Karpas-422 (cell line): Measurements from ENCODE around the gene SHH. TPM values are rescaled to one million over a fixed set of nuclear protein-coding genes. Genes with fewer than 3 reads are reported as not detected.

ENCODE experiments used
- DNase-seq: peaks from one replicate; pipeline ENCODE4 v3.0.0-alpha.2; 2015
- H2AFZ ChIP-seq: fragments of 200-600 bp; sonication (generic); 2 replicates; pipeline ENCODE4 v1.6.1; 2014; ENCODE audit warnings: antibody characterized with exemption, low read length, mixed read lengths
- H3K27ac ChIP-seq: fragments of 200-600 bp; sonication (generic); 2 replicates; pipeline ENCODE4 v1.5.1; 2014; ENCODE audit warnings: mild to moderate bottlenecking, low read length, moderate library complexity
- H3K27me3 ChIP-seq: fragments of 200-600 bp; sonication (generic); 2 replicates; pipeline ENCODE4 v1.6.1; 2014; ENCODE audit warnings: low read length, mixed read lengths
- H3K36me3 ChIP-seq: fragments of 200-600 bp; sonication (generic); 2 replicates; pipeline ENCODE4 v1.6.1; 2014; ENCODE audit warnings: low read length, mixed read lengths; ENCODE audit not compliant: insufficient read depth
- H3K4me1 ChIP-seq: fragments of 200-600 bp; sonication (generic); 2 replicates; pipeline ENCODE4 v1.6.1; 2014; ENCODE audit warnings: mild to moderate bottlenecking, low read length, mixed read lengths
- H3K4me2 ChIP-seq: fragments of 200-600 bp; sonication (generic); 2 replicates; pipeline ENCODE4 v1.6.1; 2014; ENCODE audit warnings: low read length, low read depth, mild to moderate bottlenecking; ENCODE audit not compliant: poor library complexity, severe bottlenecking
- H3K4me3 ChIP-seq: fragments of 200-600 bp; sonication (generic); 2 replicates; pipeline ENCODE4 v1.5.1; 2014; ENCODE audit warnings: mild to moderate bottlenecking, antibody characterized with exemption, low read length, mixed read lengths
- H3K79me2 ChIP-seq: fragments of 200-600 bp; sonication (generic); 2 replicates; pipeline ENCODE4 v1.6.1; 2014; ENCODE audit warnings: mild to moderate bottlenecking, low read length, mixed read lengths
- H3K9ac ChIP-seq: fragments of 200-600 bp; sonication (generic); 2 replicates; pipeline ENCODE4 v1.6.0; 2014; ENCODE audit warnings: low read length
- H3K9me2 ChIP-seq: fragments of 200-600 bp; sonication (generic), shearing (Covaris generic); replicated peaks from 2 replicates; pipeline ENCODE4 v1.6.0; 2014; ENCODE audit warnings: mild to moderate bottlenecking, low read length, moderate library complexity; ENCODE audit not compliant: insufficient read depth
- H3K9me3 ChIP-seq: fragments of 300-700, 200-600 bp; sonication (generic); 2 replicates; pipeline ENCODE4 v1.6.1; 2014; ENCODE audit warnings: low read length, mixed read lengths
- H4K20me1 ChIP-seq: fragments of 200-600 bp; sonication (generic); 2 replicates; pipeline ENCODE4 v1.6.1; 2014; ENCODE audit warnings: mild to moderate bottlenecking, antibody characterized with exemption, low read length, low read depth; ENCODE audit not compliant: insufficient read depth
- total RNA-seq: library from RNA; depleted of rRNA; stranded (reverse); fragments of >200 nt; shearing (Covaris generic); gene quantifications from 2 replicates; pipeline ENCODE4 v1.2.3, GENCODE V29; 2014; ENCODE audit warnings: low replicate concordance

SHH gene
- total RNA-seq, 1 experiment from 2014 or later = not detected

DNA sequence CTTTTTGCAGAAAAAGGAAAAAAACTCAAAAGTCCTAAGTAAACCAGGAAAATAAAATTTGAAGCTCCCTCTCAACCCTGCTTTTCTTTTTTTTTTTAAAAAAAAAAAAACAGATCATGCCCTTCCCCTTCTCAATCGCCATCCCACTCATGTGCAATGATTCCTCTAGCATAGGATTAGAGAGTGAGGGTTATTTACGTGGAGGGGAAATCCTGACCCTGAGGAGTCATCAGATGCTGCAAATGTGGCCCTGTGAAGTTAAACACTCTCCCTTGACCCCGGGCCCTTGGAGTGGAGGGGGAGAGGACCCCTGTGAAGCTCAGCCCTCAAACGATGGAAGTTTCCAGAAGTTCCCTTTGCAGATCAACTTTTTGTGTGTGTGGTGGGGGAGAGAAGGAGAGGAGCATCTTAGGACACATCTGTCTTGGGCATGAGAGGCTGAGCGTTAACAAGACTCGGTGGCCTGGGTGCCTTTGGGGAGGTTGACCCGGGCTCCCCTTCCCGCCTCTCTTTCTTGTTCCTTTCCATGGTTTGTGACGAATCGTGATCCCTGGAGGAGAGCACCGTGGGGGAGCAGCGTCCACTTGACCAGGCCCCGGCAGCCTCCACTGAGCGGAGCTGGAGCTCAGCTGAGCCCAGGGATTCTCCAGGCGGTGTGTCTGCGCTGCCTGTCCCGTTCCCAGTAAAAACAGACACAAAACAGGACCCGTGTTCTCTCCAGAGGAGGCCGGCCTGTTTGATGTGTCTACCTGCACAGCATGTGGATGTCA, 1.5 kb upstream of the SHH start:
- H3K36me3 ChIP-seq = no peaks in the 10 kb centered on the region
- H3K4me3 ChIP-seq = no peak overlapping the region
- DNase-seq = no peak
- H3K9me3 ChIP-seq = no peaks in the 10 kb centered on the region
- H3K4me2 ChIP-seq = no peak overlapping the region
- H3K27me3 ChIP-seq = no peaks in the 10 kb centered on the region
- H2AFZ ChIP-seq = no peak overlapping the region
- H3K79me2 ChIP-seq = no peaks in the 10 kb centered on the region
- H3K27ac ChIP-seq = no peak overlapping the region
- no peak overlapping the region for H3K9ac ChIP-seq
- no peaks in the 10 kb centered on the region for H3K4me1 ChIP-seq
- no peaks in the 10 kb centered on the region for H4K20me1 ChIP-seq
- no peaks in the 10 kb centered on the region for H3K9me2 ChIP-seq

- Histone ChIP-seq H3K4me3 (no peak overlapping the region), H3K4me1 (no peaks in the 10 kb centered on the region), H3K27me3 (no peaks in the 10 kb centered on the region), H3K9ac (no peak overlapping the region), H3K79me2 (no peaks in the 10 kb centered on the region), H3K4me2 (no peak overlapping the region), H3K27ac (no peak overlapping the region), H3K9me2 (no peaks in the 10 kb centered on the region), H3K36me3 (no peaks in the 10 kb centered on the region), H2AFZ (no peak overlapping the region), H4K20me1 (no peaks in the 10 kb centered on the region), H3K9me3 (no peaks in the 10 kb centered on the region)
- no peak for DNase-seq
Measured at GRCh38 chr7:155813125-155813524, 862 bp upstream of the SHH start.

DNA sequence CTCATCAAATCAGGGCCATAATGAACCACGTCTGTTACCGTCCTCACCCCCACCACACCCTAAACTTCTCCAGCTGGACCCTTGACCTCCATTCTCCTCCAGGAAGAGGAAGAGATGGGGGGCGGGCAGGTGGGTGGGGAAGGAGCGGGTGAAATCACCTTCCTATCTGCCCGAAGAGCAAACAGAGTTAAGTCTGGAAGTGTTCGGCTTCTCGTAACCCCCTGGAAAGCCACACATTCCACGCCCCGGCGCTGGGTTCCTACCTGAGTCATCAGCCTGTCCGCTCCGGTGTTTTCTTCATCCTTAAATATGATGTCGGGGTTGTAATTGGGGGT, 736 bp downstream of the SHH start:
- Histone ChIP-seq H3K4me1 (no peaks in the 10 kb centered on the region), H3K9ac (no peak overlapping the region), H3K9me2 (no peaks in the 10 kb centered on the region), H3K36me3 (no peaks in the 10 kb centered on the region), H3K79me2 (no peaks in the 10 kb centered on the region), H4K20me1 (no peaks in the 10 kb centered on the region), H3K27me3 (no peaks in the 10 kb centered on the region), H3K9me3 (no peaks in the 10 kb centered on the region), H3K4me3 (no peak overlapping the region), H3K4me2 (no peak overlapping the region), H2AFZ (no peak overlapping the region), H3K27ac (no peak overlapping the region)
- DNase-seq = no peak

DNA sequence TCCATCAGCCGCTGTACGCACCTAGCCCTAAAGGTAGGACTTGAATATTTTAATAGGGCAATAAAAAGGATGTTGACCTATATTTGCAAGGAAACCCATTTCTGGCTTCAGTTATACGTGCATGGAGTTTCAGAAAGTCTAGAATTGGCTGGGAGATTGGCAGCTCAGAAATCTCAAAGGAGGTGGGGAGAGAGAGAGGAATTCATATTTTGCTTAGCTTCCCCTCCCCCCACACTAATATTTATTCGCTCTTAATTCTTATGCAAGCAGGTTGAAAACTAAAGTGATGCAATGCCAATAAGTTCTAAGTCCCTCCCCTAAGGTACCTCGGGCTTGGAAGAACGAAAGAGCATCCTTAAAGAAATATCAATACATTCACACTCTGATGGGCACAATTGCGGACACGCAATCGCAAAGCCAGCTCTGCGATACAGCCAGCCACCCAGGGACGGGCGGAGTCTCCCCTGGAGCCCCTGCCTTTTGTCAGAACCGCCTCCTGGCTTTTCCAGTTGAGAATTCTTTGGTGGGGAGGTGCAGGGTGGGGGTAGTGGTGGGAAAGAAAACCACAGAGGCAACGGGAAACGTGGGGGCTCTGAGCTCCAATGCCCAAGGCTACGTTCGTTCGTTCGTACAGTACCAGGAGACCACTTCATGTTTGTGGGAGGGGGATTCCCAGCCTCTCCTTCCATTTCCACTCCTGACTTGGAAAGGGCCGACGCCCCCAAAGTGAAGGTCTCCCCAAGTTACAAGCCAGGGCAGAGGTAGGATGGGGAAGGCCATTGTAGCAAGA, 1.3 kb downstream of the SHH start:
- Histone ChIP-seq H3K4me3 (no peak overlapping the region), H3K79me2 (no peaks in the 10 kb centered on the region), H3K36me3 (no peaks in the 10 kb centered on the region), H2AFZ (no peak overlapping the region), H3K9me2 (no peaks in the 10 kb centered on the region), H4K20me1 (no peaks in the 10 kb centered on the region), H3K9me3 (no peaks in the 10 kb centered on the region), H3K27ac (no peak overlapping the region), H3K9ac (no peak overlapping the region), H3K4me1 (no peaks in the 10 kb centered on the region), H3K4me2 (no peak overlapping the region), H3K27me3 (no peaks in the 10 kb centered on the region)
- DNase-seq = no peak

GRCh38 chr7:155809947-155810769, 2.1 kb downstream of the SHH start:
- Histone ChIP-seq H3K9ac (no peak overlapping the region), H3K27me3 (no peaks in the 10 kb centered on the region), H3K9me3 (no peaks in the 10 kb centered on the region), H3K79me2 (no peaks in the 10 kb centered on the region), H3K4me3 (no peak overlapping the region), H3K4me1 (no peaks in the 10 kb centered on the region), H3K27ac (no peak overlapping the region), H3K9me2 (no peaks in the 10 kb centered on the region), H2AFZ (no peak overlapping the region), H3K4me2 (no peak overlapping the region), H3K36me3 (no peaks in the 10 kb centered on the region), H4K20me1 (no peaks in the 10 kb centered on the region)
- no peak for DNase-seq

DNA sequence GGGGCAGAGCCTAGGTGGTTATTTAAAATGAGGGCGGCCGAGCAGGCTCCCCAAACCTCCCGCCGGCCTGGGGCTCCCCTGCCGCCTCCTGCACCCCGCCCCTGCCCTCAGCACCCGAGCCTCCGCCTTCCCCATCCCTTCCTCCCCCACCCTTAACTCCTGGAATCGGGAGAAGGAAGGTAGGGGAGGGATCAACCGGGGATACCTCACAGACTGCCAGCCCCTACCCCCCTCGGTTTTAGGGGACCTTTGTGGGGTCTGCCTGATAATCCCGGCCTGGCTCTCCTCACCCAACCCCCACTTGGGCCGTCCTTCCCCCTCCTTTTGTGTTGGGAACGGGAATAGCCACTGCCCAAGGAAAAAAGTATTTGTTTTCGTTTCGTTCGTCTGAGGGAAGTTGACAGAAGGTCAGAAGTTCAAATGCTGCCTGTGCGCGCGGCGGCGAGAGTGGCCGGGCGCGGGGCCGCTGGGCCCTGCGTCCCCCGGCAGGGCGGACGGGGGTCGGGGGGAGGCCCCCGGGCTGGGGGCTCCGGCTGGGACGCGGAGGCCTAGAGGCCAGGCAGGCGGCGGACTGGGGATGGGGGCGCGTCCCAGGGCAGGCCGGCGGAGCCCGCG, 2.8 kb downstream of the SHH start:
- no peak overlapping the region for H3K27ac ChIP-seq
- DNase-seq = no peak
- no peaks in the 10 kb centered on the region for H4K20me1 ChIP-seq
- H2AFZ ChIP-seq = no peak overlapping the region
- no peaks in the 10 kb centered on the region for H3K4me1 ChIP-seq
- no peaks in the 10 kb centered on the region for H3K36me3 ChIP-seq
- H3K9me3 ChIP-seq = no peaks in the 10 kb centered on the region
- no peaks in the 10 kb centered on the region for H3K9me2 ChIP-seq
- no peaks in the 10 kb centered on the region for H3K79me2 ChIP-seq
- H3K9ac ChIP-seq = no peak overlapping the region
- no peak overlapping the region for H3K4me3 ChIP-seq
- no peak overlapping the region for H3K4me2 ChIP-seq
- no peaks in the 10 kb centered on the region for H3K27me3 ChIP-seq

DNA sequence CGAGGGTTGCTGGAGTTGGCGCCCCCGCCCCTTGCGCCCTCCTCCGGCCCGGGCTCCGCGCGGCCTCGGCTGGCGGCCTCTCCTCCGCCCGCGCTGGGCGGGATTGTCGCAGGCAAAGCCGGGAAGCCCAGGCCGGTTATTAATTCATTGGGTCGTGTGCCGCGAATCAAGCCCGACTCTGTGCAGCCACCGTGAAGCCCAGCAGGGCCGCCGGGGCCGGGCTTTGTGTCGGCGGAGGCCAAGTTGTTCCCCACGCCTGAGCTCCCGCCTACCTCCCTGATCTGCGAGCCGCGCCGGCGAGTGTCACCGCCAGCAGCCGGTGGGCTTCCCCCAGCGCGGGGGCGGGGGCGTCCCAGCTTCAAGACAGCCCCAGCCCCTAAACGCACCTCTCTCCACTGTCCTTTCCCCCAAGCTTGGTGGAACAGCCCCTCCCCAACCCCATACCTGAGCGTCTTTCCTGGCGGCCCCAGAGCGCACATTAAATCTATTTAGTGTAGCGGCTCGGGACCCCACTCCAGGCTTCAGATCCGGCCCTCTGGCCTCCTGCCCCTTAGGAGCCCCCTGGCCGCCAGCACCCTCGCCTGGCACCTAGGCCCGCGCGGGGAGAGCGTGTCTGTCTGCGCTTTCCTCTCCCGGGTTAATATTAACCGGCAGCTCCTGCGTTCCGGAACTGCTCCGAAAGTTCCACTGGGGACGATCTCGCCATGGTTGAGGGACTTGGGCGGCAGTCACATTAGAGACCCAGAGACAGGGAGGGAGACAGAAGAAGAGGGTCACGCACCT, 3.5 kb downstream of the SHH start:
- no peak overlapping the region for H2AFZ ChIP-seq
- no peak overlapping the region for H3K27ac ChIP-seq
- no peaks in the 10 kb centered on the region for H4K20me1 ChIP-seq
- no peaks in the 10 kb centered on the region for H3K9me3 ChIP-seq
- H3K4me3 ChIP-seq = no peak overlapping the region
- H3K4me2 ChIP-seq = no peak overlapping the region
- no peaks in the 10 kb centered on the region for H3K27me3 ChIP-seq
- no peak overlapping the region for H3K9ac ChIP-seq
- no peaks in the 10 kb centered on the region for H3K9me2 ChIP-seq
- H3K4me1 ChIP-seq = no peaks in the 10 kb centered on the region
- H3K79me2 ChIP-seq = no peaks in the 10 kb centered on the region
- no peaks in the 10 kb centered on the region for H3K36me3 ChIP-seq
- no peak for DNase-seq
